Loucy (cell line): ENCODE data around the gene SLC9A4.

Experiments used
- H2AFZ ChIP-seq: fragments of 200-600 bp; sonication (generic); 2 replicates; pipeline ENCODE4 v1.6.0; 2016; ENCODE audit warnings: antibody characterized with exemption, mild to moderate bottlenecking, low read length, moderate library complexity
- H3F3A ChIP-seq: fragments of 200-600 bp; 2 replicates; pipeline ENCODE4 v1.6.0; 2016; ENCODE audit warnings: antibody characterized with exemption, low read depth, mild to moderate bottlenecking
- H3K27me3 ChIP-seq: fragments of 200-600 bp; sonication (generic); 2 replicates; pipeline ENCODE4 v1.6.1; 2014; ENCODE audit warnings: low read length, mild to moderate bottlenecking; ENCODE audit not compliant: insufficient read depth, poor library complexity, severe bottlenecking
- H3K36me3 ChIP-seq: fragments of 200-600 bp; sonication (generic); 2 replicates; pipeline ENCODE4 v1.6.1; 2016; ENCODE audit warnings: low read length; ENCODE audit not compliant: insufficient read depth
- H3K4me1 ChIP-seq: fragments of 200-600 bp; sonication (generic); 2 replicates; pipeline ENCODE4 v1.5.1; 2014; ENCODE audit warnings: low read length, mild to moderate bottlenecking; ENCODE audit not compliant: insufficient read depth, poor library complexity, severe bottlenecking
- H3K4me2 ChIP-seq: fragments of 200-600 bp; sonication (generic); 2 replicates; pipeline ENCODE4 v1.6.0; 2014; ENCODE audit warnings: antibody characterized with exemption, low read length, low read depth, mild to moderate bottlenecking; ENCODE audit not compliant: poor library complexity, severe bottlenecking
- H3K4me3 ChIP-seq: fragments of 200-600 bp; sonication (generic); 2 replicates; pipeline ENCODE4 v1.5.1; 2014; ENCODE audit warnings: low read length, mild to moderate bottlenecking, mixed read lengths; ENCODE audit not compliant: poor library complexity, severe bottlenecking
- H3K79me2 ChIP-seq: fragments of 200-600 bp; sonication (generic); 2 replicates; pipeline ENCODE4 v1.6.1; 2014; ENCODE audit warnings: low read length; ENCODE audit not compliant: insufficient read depth
- H3K9ac ChIP-seq: fragments of 200-600 bp; sonication (generic); 2 replicates; pipeline ENCODE4 v1.6.0; 2014; ENCODE audit warnings: mild to moderate bottlenecking, low read depth, low read length, moderate library complexity; ENCODE audit not compliant: poor library complexity, severe bottlenecking
- H3K9me2 ChIP-seq: fragments of 200-600 bp; sonication (generic); replicated peaks from 2 replicates; pipeline ENCODE4 v1.6.1; 2016; ENCODE audit warnings: low read depth, low read length, mixed read lengths
- H3K9me3 ChIP-seq: fragments of 200-600 bp; sonication (generic); 2 replicates; pipeline ENCODE4 v1.6.1; 2014; ENCODE audit warnings: mild to moderate bottlenecking, antibody characterized with exemption, low read length, low read depth; ENCODE audit not compliant: insufficient read depth
- H4K20me1 ChIP-seq: fragments of 200-600 bp; sonication (generic); 2 replicates; pipeline ENCODE4 v1.6.0; 2014; ENCODE audit warnings: antibody characterized with exemption, low read length, mild to moderate bottlenecking; ENCODE audit not compliant: insufficient read depth, poor library complexity, severe bottlenecking
- CTCF ChIP-seq: fragments of 200-600 bp; sonication (generic); conservative IDR thresholded peaks from 2 replicates; pipeline ENCODE4 v1.5.1; 2014; ENCODE audit warnings: mild to moderate bottlenecking, antibody characterized with exemption, low read length
- EZH2phosphoT487 ChIP-seq: fragments of 200-600 bp; IDR thresholded peaks from 2 replicates; pipeline ENCODE4 v1.6.1; 2018; ENCODE audit warnings: antibody characterized with exemption, mild to moderate bottlenecking, moderate library complexity, borderline replicate concordance

SLC9A4 gene

DNA sequence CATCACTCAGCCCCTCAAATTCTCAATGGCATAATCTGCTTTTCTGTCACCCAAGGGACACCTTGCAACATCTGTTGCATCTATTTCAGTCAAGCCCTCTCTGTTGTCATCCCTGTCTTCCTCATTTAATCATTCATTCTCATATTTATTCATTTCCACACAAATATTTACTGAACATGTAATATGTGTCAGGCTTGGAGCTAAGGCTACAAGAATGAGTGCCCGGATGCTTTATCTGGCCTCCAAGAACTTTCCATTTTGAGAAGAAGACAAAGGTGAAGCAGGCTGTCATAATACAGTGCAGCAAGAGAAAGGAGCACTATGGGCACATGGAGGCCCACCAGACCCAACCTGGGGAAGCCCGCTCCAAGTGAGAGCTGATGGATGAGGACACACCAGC lies 34.4 kb upstream of the SLC9A4 start:
- H4K20me1 ChIP-seq = no peaks in the 10 kb centered on the region
- H2AFZ ChIP-seq = no peak overlapping the region
- H3K9me3 ChIP-seq = no peaks in the 10 kb centered on the region
- no peaks in the 10 kb centered on the region for H3K27me3 ChIP-seq
- no peaks in the 10 kb centered on the region for H3F3A ChIP-seq
- peaks cover 43% of the 10 kb centered on the region for H3K4me1 ChIP-seq
- H3K36me3 ChIP-seq = peaks cover 57% of the 10 kb centered on the region; the same call in 1 of the 2 replicates
- no peak overlapping the region for H3K9ac ChIP-seq
- H3K79me2 ChIP-seq = peaks cover 24% of the 10 kb centered on the region; the same call in 1 of the 2 replicates
- H3K4me2 ChIP-seq = no peak overlapping the region
- TF ChIP-seq CTCF (no peak), EZH2phosphoT487 (no peak)
- H3K9me2 ChIP-seq = no peaks in the 10 kb centered on the region
- no peak overlapping the region for H3K4me3 ChIP-seq

GRCh38 chr2:102439065-102439695 lies 33.8 kb upstream of the SLC9A4 start:
- Histone ChIP-seq H3K4me2 (no peak overlapping the region), H3K9ac (no peak overlapping the region), H3F3A (no peaks in the 10 kb centered on the region), H2AFZ (no peak overlapping the region), H4K20me1 (no peaks in the 10 kb centered on the region), H3K4me3 (no peak overlapping the region), H3K9me2 (no peaks in the 10 kb centered on the region), H3K9me3 (no peaks in the 10 kb centered on the region), H3K36me3 (peaks cover 57% of the 10 kb centered on the region; the same call in 1 of the 2 replicates), H3K79me2 (peaks cover 19% of the 10 kb centered on the region; the same call in 1 of the 2 replicates), H3K27me3 (no peaks in the 10 kb centered on the region), H3K4me1 (peaks cover 38% of the 10 kb centered on the region)
- TF ChIP-seq CTCF (no peak), EZH2phosphoT487 (no peak)

DNA sequence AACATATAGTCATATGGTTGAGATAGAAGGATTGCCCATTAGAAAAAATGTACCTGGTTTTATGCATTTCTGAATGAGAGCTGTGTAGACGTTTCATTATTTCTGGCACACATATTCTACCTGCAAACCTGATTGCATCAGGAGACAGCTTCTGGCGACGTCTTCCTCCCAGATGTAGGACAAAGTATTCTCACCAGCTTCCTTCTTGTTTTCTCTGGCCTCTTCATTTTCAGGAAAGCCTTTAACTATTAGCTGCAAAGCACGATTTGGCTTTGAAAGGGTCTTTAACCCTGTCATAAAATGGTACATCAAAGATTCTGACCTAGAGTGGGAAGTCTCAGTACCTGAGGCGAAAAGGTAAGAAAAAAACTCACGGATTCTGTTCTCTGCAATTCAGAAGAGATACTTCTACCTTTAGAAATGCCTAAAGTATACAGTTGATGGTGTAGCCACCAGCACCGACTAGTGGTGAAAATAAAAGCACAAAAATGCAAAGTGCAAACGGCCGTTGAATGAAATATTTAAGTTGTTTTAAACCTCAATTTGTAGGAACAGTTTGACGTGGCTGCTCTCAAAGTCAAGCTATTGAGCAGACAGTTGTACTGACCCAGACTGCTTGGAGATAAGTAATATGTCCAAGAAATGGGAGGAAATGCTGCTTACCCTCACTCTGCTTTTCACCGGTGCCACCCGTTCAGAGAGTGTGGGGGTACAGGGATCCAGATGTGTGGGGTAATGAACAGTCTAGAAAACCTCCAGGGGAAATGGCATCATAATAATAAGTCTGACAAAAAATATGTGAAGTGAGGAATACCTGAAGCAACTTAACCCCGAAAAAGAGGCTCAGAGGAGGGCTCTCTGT lies 29.8 kb upstream of the SLC9A4 start:
- H2AFZ ChIP-seq = no peak overlapping the region
- no peaks in the 10 kb centered on the region for H3K79me2 ChIP-seq

More for the DNA sequence above, 29.8 kb upstream of the SLC9A4 start:
- Histone ChIP-seq H3K4me1 (no peaks in the 10 kb centered on the region), H3K27me3 (no peaks in the 10 kb centered on the region), H3K9ac (peak overlapping the region; percentile 10), H3K36me3 (peaks cover 72% of the 10 kb centered on the region; the same call in 1 of the 2 replicates), H3K4me3 (no peak overlapping the region), H3F3A (no peaks in the 10 kb centered on the region), H3K4me2 (no peak overlapping the region), H4K20me1 (no peaks in the 10 kb centered on the region), H3K9me2 (no peaks in the 10 kb centered on the region), H3K9me3 (no peaks in the 10 kb centered on the region)
- TF ChIP-seq CTCF (peak; percentile 93), EZH2phosphoT487 (no peak)
